Lower lobe of right lung (tissue), 2 donors: ENCODE measurements around the gene ACTG2. TPM values are rescaled to one million over a fixed set of nuclear protein-coding genes. Genes with fewer than 3 reads are reported as not detected.

ENCODE experiments used
- ATAC-seq, 2 donors: fragments of 200-7000 bp; cut with Tn5 transposase; one replicate each; pipeline ENCODE4 v1.9.1; 2020 to 2022; ENCODE audit warnings: mild to moderate bottlenecking in 2 of 2, moderate library complexity in 2 of 2
- DNase-seq: peaks from one replicate; pipeline ENCODE4 v3.0.0-alpha.2; 2020
- H3K27ac ChIP-seq: fragments of 200-600 bp; one replicate; pipeline ENCODE4 v1.8.0; 2022
- H3K27me3 ChIP-seq: fragments of 200-600 bp; one replicate; pipeline ENCODE4 v1.8.0; 2022; ENCODE audit warnings: low read depth
- H3K36me3 ChIP-seq: fragments of 200-600 bp; one replicate; pipeline ENCODE4 v1.8.0; 2022; ENCODE audit warnings: mild to moderate bottlenecking
- H3K4me1 ChIP-seq: fragments of 200-600 bp; one replicate; pipeline ENCODE4 v1.8.0; 2022
- H3K4me3 ChIP-seq: fragments of 200-600 bp; one replicate; pipeline ENCODE4 v1.8.0; 2022; ENCODE audit warnings: mild to moderate bottlenecking
- H3K9me3 ChIP-seq: fragments of 200-600 bp; one replicate; pipeline ENCODE4 v1.8.0; 2022
- intact Hi-C: fragments of 100-400 bp; cut with DNase I; formaldehyde crosslinking; loops from one replicate; pipeline ENCODE4 v1.11.0; 2022
- total RNA-seq: library from RNA; stranded (reverse); fragmentation: NEBNext Ultra II Directional; extraction: Animal tissue kit (Norgen Biotek cat#: 25700); gene quantifications from one replicate; pipeline ENCODE4 v1.2.1, GENCODE V29; 2021
- TF ChIP-seq, protein P1 (sequence below): fragments of 200-600 bp; IDR thresholded peaks from one replicate; pipeline ENCODE4 v1.8.0; 2022; ENCODE audit warnings: antibody characterized with exemption, mild to moderate bottlenecking
- donor health status: DM: no; HTN: yes; CAD: no; lungs with severe emphysema.

The ACTG2 gene
- total RNA-seq, 1 donor from 2014 or later = 22.2 TPM

DNA sequence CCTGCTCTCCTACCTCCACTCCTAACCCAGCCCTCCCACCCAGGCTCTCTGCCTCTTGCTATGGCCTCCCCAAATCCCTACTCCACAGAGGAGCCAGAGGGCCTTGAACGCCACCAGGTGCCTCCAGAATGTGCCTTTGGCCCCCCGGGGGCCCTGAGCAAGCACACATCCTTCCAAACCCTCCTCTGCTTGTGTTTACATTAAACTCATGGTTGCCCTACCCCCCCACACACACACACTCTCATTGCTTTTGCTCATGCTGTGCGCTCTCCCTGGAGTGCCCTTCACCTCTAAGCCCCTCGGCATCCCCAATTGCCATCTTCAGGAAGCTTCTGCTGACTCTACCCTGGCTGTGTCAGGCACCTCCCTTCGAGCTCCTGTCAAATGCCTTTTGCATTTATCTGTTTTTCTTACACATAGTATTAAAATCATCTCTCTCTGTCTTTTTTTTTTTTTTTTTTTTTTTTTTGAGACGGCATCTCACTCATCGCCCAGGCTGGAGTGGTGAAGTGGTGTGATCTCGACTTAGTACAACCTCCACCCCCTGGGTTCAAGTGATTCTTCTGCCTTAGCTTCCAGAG, 75.6 kb downstream of the ACTG2 start:
- Histone ChIP-seq H3K27ac (no peak overlapping the region), H3K27me3 (no peaks in the 10 kb centered on the region), H3K4me1 (peaks cover 38% of the 10 kb centered on the region), H3K4me3 (no peak overlapping the region), H3K9me3 (no peaks in the 10 kb centered on the region), H3K36me3 (no peaks in the 10 kb centered on the region)
- DNase-seq = no peak
- TF ChIP-seq, protein P1, sequence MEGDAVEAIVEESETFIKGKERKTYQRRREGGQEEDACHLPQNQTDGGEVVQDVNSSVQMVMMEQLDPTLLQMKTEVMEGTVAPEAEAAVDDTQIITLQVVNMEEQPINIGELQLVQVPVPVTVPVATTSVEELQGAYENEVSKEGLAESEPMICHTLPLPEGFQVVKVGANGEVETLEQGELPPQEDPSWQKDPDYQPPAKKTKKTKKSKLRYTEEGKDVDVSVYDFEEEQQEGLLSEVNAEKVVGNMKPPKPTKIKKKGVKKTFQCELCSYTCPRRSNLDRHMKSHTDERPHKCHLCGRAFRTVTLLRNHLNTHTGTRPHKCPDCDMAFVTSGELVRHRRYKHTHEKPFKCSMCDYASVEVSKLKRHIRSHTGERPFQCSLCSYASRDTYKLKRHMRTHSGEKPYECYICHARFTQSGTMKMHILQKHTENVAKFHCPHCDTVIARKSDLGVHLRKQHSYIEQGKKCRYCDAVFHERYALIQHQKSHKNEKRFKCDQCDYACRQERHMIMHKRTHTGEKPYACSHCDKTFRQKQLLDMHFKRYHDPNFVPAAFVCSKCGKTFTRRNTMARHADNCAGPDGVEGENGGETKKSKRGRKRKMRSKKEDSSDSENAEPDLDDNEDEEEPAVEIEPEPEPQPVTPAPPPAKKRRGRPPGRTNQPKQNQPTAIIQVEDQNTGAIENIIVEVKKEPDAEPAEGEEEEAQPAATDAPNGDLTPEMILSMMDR = no peak
- intact Hi-C loops = no loop called here
- no peak for ATAC-seq

DNA sequence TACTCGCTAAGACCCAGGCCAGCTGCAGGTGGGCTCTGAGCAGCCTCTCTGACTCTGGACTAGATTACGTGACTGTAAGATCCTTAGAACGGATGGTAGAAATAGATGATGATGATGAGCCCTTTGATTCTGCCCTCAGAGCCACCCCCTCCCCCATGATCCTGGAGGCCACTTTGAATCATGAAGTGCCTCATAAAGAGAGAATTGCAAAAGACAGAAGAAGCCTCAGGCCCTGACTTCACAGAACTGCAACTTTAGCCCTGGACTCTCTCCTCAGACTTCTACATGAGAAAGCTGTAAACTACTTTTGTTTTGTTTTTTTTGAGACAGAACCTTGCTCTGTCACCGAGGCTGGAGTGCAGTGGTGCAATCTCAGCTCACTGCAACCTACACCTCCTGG, 76.5 kb downstream of the ACTG2 start:
- H3K27ac ChIP-seq = no peak overlapping the region
- H3K4me3 ChIP-seq = no peak overlapping the region
- TF ChIP-seq, protein P1 = no peak
- H3K36me3 ChIP-seq = no peaks in the 10 kb centered on the region
- ATAC-seq (no peak), DNase-seq (no peak)
- intact Hi-C loops = no loop called here
- no peaks in the 10 kb centered on the region for H3K27me3 ChIP-seq
- peaks cover 38% of the 10 kb centered on the region for H3K4me1 ChIP-seq
- no peaks in the 10 kb centered on the region for H3K9me3 ChIP-seq

Other genes starting within 250 kb of the ACTG2 start
- 17.3 TPM for gene TPRKB, start 155.7 kb upstream of the ACTG2 start, total RNA-seq
- gene DUSP11, start 112.9 kb upstream of the ACTG2 start, total RNA-seq = 17.6 TPM
- gene C2orf78, start 108.8 kb upstream of the ACTG2 start, total RNA-seq = not detected
- 31.3 TPM for gene STAMBP, start 64.0 kb upstream of the ACTG2 start, total RNA-seq
- gene DGUOK, start 33.9 kb downstream of the ACTG2 start, total RNA-seq = 38.0 TPM
- 21.5 TPM for gene TET3, start 91.9 kb downstream of the ACTG2 start, total RNA-seq